Right atrium auricular region (tissue), 2 donors: Measurements from ENCODE around the gene DENND2D. TPM values are rescaled to one million over a fixed set of nuclear protein-coding genes. Genes with fewer than 3 reads are reported as not detected.

Source experiments
- DNase-seq: peaks from one replicate; pipeline ENCODE4 v3.0.0-alpha.2; 2019; ENCODE audit warnings: low spot score
- H3K27ac ChIP-seq, 2 donors: fragments of 200-600 bp; sonication (generic); 1 replicate in 1 of 2; 2 replicates in 1 of 2; pipeline ENCODE4 v1.5.1; 2016 to 2019
- H3K27me3 ChIP-seq, 2 donors: fragments of 200-600 bp; sonication (generic); one replicate each; pipeline versions ENCODE4 v1.5.1 to v1.6.0; 2017 to 2019
- H3K36me3 ChIP-seq: fragments of 200-600 bp; sonication (generic); one replicate; pipeline ENCODE4 v1.5.1; 2016
- H3K4me1 ChIP-seq, 2 donors: fragments of 200-600 bp; sonication (generic); one replicate each; pipeline versions ENCODE4 v1.5.1 to v1.6.0; 2017 to 2019
- H3K4me3 ChIP-seq, 2 donors: fragments of 200-600 bp; sonication (generic); 1 replicate in 1 of 2; 2 replicates in 1 of 2; pipeline ENCODE4 v1.5.1; 2017 to 2019; ENCODE audit warnings: mild to moderate bottlenecking in 1 of 2, moderate library complexity in 1 of 2
- H3K9me3 ChIP-seq, 2 donors: fragments of 200-600 bp; sonication (generic); one replicate each; pipeline ENCODE4 v1.5.1; 2019
- CTCF ChIP-seq, 2 donors: fragments of 200-600 bp; sonication (generic); IDR thresholded peaks; one replicate each; pipeline ENCODE4 v1.5.1; 2019; ENCODE audit warnings: antibody characterized with exemption in 2 of 2
- total RNA-seq, 2 donors: library from RNA; depleted of rRNA; stranded (reverse); fragments of >200 nt; gene quantifications; one replicate each; pipeline ENCODE4 v1.1.0, GENCODE V29; 2016

DENND2D gene
- total RNA-seq, 2 donors from 2014 or later, result 1.7 to 5.7 TPM

DNA sequence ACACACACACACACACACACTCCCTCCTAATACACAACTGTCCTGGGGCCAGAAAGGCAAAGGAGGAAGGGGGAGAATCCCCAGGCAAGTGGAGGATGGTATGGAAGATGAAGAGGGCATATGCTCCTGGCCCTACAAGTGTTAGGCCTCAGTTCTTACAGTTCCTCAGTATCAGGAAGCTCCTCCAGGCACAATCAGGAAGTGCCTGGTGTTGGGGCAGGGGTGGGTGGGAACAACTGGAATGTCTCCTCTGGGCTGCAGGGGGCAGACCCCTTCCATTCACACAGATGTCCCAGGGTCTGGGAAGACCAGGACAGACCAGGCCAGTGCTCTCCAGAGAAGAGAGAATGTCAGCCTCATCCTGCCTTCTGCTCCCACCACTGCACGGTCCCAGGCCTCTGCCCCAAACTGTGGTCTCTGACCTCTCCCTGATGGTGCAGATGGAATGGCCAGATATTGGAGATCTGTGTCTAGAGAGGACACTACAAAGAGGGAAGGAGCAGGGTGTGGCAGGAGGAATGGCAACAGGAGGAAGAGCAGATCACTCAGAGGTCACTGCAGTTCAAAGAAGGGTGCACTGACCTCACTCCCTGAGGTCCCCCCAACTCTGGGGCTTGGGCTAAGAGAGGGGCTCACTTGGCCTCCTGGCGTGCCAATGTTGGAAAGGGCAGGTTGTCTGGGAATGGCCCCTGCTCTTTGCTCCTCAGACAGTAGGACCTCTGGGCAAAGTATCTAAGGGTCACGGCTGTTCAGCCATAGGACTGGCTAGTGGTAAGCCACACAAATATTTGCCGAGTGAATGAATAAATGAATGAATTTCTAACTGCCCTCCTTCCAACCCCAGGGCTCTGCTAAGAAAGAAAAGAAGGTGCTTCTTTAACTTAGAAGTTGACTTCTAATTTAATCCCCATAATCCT lies 2.5 kb upstream of the DENND2D start:
- no peaks in the 10 kb centered on the region for H3K27me3 ChIP-seq
- TF ChIP-seq CTCF (IDR thresholded peaks at IDR 0.05), result no peak
- H3K9me3 ChIP-seq, result no peaks in the 10 kb centered on the region
- no peaks in the 10 kb centered on the region for H3K36me3 ChIP-seq
- H3K27ac ChIP-seq, result peak overlapping the region in 1 of 2 donors; percentile 61
- peak overlapping the region in 1 of 2 donors; percentile 64 for H3K4me3 ChIP-seq
- H3K4me1 ChIP-seq, result peaks cover 0 to 13% of the 10 kb centered on the region in 2 donors
- peak; percentile 57 for DNase-seq

DNA sequence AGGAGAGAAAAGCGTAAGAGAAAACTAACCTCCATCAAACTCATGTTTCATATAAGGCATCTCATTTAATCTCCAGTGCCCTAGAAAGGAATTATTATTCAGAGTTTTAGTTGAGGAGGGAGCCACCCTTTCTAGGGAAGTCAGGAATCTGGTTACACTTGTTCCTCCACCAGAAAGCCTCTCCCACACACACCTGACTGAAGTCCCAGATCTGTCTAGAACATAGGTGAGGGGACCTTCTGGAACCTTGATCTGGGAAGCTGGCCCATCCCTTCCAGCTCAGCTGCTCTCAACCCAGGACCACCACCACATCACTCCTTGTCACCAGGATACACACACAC lies 1.9 kb upstream of the DENND2D start:
- Histone ChIP-seq H3K4me3 (no peak overlapping the region), H3K4me1 (peaks cover 0 to 13% of the 10 kb centered on the region in 2 donors), H3K27me3 (no peaks in the 10 kb centered on the region), H3K27ac (no peak overlapping the region), H3K9me3 (no peaks in the 10 kb centered on the region), H3K36me3 (no peaks in the 10 kb centered on the region)
- no peak for TF ChIP-seq CTCF (IDR thresholded peaks at IDR 0.05)
- DNase-seq, result peak; percentile 43

GRCh38 chr1:111201275-111202090 lies 1.0 kb upstream of the DENND2D start:
- DNase-seq, result peak; percentile 52
- no peak overlapping the region for H3K4me3 ChIP-seq

DNA sequence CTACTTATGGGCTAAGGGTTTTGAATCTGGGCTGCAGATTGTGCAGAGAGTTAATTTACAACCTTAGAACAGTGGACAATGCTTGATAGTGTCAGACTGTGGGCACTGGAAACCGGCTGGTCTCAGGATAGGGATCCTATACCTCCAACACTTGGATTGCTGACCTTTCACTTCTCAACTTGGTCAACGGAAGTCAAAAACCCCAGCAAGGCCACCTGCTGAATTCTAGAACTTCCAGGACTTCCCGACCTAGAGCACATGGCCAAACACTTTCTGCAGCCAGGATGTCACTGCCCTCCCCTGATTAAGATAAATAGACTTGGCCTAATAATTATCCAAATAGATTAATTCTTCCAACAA lies 336 bp upstream of the DENND2D start:
- Histone ChIP-seq H3K9me3 (no peaks in the 10 kb centered on the region), H3K4me3 (no peak overlapping the region), H3K4me1 (peaks cover 0 to 13% of the 10 kb centered on the region in 2 donors), H3K27me3 (no peaks in the 10 kb centered on the region), H3K27ac (peak overlapping the region in 1 of 2 donors; percentile 36), H3K36me3 (no peaks in the 10 kb centered on the region)
- DNase-seq, result peak; percentile 26
- TF ChIP-seq CTCF (IDR thresholded peaks at IDR 0.05), result no peak

More at GRCh38 chr1:111201275-111202090, 1.0 kb upstream of the DENND2D start:
- Histone ChIP-seq H3K36me3 (no peaks in the 10 kb centered on the region), H3K9me3 (no peaks in the 10 kb centered on the region), H3K4me1 (peaks cover 0 to 13% of the 10 kb centered on the region in 2 donors), H3K27ac (no peak overlapping the region), H3K27me3 (no peaks in the 10 kb centered on the region)
- TF ChIP-seq CTCF (IDR thresholded peaks at IDR 0.05), result no peak

- DNase-seq, result peak; percentile 18
- Histone ChIP-seq H3K27me3 (no peaks in the 10 kb centered on the region), H3K27ac (no peak overlapping the region), H3K9me3 (no peaks in the 10 kb centered on the region), H3K4me3 (peak overlapping the region in 1 of 2 donors; percentile 9), H3K36me3 (no peaks in the 10 kb centered on the region), H3K4me1 (peaks cover 0 to 10% of the 10 kb centered on the region in 2 donors)
- no peak for TF ChIP-seq CTCF (IDR thresholded peaks at IDR 0.05)
Measured at GRCh38 chr1:111199329-111199728, 1.1 kb downstream of the DENND2D start.
